ENCODE data around the gene TUBGCP4. TPM values are rescaled to one million over a fixed set of nuclear protein-coding genes. Genes with fewer than 3 reads are reported as not detected.
A peak's percentile ranks its signal among the peaks of the same experiment; 100 is the strongest.

The TUBGCP4 gene
- total and polyA plus RNA-seq, 9 of the 15 experiments (the other 6 are each of a cell fraction or from before 2014, with no cell fraction given) = 10.7 to 50.2 (median 29.6) TPM

GRCh38 chr15:43370975-43371974 lies at the start of gene TUBGCP4, which contains the start of gene ZSCAN29 (continued):
- TF ChIP-seq CHD4 (IDR thresholded peaks at IDR 0.05; ENCODE audit: insufficient read depth, insufficient replicate concordance, low read depth, low read length, poor library complexity, severe bottlenecking) (no peak), SMARCC2 (IDR thresholded peaks at IDR 0.05; ENCODE audit: low read depth) (no peak), FOXK2 (conservative IDR thresholded peaks at IDR 0.05 in 1 of 2, IDR thresholded peaks at IDR 0.05 in 1 of 2; ENCODE audit: low read depth in 2 of 2) (peak; percentile 32 to 56; a peak in 1 of 4 replicates), CHD7 (IDR thresholded peaks at IDR 0.05; ENCODE audit: low read depth, low read length) (no peak), HIVEP1 (CRISPR knock-in tag; IDR thresholded peaks at IDR 0.05) (no peak), GABPA (tag; conservative IDR thresholded peaks at IDR 0.05; ENCODE audit: low read depth) (peak; percentile 90), EHMT2 (IDR thresholded peaks at IDR 0.05) (no peak), ZBTB34 (CRISPR knock-in tag; IDR thresholded peaks at IDR 0.05) (no peak), STAT5B (CRISPR knock-in tag; IDR thresholded peaks at IDR 0.05) (no peak), XRCC3 (IDR thresholded peaks at IDR 0.05) (no peak), BRCA1 (IDR thresholded peaks at IDR 0.05) (no peak), BRCA1 (CRISPR knock-in tag; IDR thresholded peaks at IDR 0.05) (no peak), ZNF764 (CRISPR knock-in tag; IDR thresholded peaks at IDR 0.05; ENCODE audit: low read depth) (no peak), HDAC2 (IDR thresholded peaks at IDR 0.05) (peak; percentile 78)

Measured in K562 (cell line).